GM15510 (cell line): Measurements from ENCODE around the gene ITPKB.

Experiments
- POLR2A ChIP-seq: IDR thresholded peaks from 3 replicates; pipeline ENCODE4 v1.6.1; 2011; ENCODE audit warnings: borderline replicate concordance; ENCODE audit not compliant: insufficient read length; ENCODE audit errors: extremely low read depth

ITPKB gene

DNA sequence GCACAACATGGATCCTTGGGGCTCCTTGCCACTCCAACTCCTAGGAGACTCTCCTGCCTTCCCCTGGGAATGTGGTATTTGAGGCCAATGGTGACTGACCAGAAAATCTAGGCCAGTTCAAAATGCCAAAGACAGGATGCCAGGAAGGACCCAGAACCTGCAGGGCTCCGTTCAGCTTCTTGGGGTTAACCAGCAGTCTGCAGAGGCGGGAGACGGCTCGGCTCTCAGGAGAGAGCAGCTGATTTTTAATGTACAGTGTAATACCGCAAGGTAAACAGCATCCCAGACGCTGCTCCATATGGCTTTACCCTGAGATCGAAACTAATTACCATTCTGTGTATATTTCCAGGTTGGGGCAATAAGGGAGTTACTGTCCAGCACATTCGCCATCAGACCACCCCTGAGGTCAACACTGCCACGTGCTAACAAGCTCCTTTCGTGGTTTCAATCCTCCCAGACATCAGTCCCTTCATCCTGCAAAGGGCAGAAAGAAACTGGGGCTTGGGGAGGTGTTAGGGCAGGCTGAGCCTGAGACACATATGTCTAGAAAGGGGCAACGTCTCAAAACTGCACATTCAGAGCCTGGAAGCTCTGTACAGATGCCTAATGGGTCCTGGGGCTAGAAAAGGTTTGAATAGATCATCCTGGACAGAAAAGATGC is 16.7 kb downstream of the ITPKB start:
- TF ChIP-seq POLR2A = no peak

DNA sequence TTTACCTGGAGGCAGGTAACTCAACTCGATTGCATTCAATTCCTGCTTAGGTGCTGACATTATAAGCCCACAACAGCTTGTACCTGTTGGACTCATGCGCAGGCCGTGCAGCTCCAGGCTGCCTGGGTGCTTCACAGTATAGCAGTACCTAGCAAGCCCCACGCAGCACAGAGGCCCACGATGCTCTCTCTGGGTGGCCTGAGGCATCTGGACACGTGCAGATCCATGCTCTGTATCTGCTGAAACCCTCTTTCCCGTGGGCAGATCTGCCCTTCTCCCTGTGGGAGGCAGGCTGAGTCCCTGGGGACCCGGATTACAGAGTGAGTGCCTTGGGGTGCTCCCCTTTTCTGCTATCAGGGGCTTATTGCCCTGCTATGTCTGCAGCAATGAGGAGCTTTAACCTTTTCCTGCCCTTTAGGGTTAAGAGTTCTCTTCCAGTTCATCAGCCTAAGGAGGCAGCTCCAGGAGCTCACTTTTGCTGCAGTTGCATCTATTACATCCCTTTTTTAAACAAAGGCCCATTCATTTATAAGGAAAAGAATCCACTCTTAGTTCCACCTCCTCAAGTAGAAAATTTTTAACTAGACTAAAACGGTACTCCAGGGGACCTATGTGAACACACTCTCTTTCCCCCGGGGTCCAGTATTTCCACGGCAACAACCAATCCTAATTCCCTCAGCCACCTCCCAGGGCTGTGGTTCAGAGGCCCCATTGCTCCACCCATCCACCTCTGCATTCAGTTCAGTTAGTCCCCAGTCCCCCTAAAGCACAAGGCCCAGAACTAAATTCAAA is 19.3 kb downstream of the ITPKB start:
- no peak for TF ChIP-seq POLR2A

DNA sequence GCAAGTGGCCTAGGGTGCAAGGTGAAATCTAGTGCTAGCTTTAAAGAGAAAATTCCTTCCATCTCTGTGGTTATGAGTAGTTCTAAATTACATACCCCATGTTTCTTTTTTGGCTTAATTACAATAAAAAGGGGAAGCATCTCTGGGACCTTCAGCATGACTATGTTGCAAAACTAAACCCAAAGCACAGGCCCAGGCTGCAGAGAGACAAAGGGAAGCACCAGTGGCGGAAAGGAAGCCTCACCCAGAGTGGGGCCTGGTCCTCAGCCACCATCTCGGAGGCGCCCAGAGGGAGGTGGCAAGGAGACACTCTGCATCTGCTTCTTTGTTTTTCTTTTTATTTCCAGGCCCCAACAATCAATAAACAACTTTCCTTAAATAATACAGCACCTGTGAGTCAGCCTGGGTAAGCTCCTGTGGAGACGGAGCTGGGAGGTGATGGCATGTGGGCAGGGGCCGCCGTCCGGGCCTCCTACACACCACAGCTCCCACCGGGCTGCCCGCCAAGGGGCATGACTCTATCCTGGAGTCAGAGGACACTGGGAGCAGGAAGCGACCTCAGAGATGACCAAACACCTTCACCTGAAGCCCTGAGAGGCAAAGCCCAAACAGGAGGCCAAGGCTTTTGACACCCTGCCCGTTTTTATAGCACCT is 21.7 kb downstream of the ITPKB start:
- no peak for TF ChIP-seq POLR2A

DNA sequence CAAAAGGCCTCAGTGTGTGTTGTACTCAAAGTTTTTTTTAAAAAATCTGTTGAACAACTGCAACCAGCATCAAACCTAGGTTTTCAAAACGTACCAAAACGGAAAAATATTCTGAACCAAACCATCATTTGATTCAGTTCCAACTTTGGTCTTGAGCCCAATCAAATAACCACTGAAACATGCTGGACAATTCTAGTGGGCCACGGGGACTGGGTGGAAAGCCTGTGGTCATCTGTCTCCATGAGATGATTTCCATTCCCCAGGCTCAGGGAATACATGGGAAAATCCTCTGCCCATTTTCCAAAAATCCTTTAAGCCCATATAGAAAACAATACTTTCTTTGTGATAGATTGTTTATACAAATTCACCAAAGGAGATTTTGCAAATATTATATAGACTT is 22.5 kb downstream of the ITPKB start:
- TF ChIP-seq POLR2A = no peak

DNA sequence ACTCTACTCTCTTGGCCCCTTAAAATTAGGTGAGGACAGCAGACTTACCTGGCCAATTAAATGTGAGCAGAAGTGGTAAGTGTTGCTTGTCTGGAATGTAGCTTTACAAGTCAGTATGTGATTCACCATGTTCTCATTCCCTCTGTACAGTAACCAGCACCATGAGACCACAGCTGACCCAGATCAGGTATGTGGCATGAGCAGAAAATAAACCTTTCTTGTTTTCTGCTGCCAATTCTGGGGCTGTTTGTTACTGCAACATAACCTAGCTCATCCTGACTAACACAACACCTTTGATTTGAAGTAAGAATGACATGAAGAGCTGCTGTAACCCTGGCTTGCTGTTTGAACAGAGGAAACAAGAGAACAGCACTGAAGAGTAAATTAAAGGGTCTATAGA is 24.9 kb downstream of the ITPKB start:
- no peak for TF ChIP-seq POLR2A

DNA sequence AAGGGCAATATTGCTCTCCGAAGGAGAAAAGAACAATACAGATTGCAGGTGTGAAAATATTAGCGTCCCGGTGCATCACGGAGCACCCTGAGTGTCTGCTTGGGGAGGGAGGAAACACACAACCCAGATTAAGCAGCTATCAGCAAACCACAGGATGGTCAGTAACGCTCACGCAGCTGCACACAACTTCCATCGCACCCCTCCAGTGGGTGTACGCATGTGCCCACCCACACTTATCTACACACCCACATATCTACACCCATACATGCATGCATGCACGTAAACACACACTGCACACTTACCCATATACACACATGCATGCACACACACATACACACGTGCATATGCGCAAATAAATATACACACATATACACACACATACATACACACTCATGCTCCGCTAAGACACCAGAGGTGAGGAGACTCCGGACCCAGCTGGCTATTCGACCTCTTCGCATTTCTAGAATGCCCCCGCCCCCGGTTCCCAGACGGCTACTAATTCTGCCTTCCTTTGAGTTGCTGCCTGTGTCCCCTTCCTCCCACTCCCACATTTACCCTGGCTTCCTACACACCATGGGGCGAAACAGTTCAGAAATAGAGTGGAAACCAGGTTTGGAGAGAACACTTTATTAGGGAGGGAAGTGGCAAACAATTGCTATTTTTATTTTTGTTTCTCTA is 26.2 kb downstream of the ITPKB start:
- TF ChIP-seq POLR2A = no peak

DNA sequence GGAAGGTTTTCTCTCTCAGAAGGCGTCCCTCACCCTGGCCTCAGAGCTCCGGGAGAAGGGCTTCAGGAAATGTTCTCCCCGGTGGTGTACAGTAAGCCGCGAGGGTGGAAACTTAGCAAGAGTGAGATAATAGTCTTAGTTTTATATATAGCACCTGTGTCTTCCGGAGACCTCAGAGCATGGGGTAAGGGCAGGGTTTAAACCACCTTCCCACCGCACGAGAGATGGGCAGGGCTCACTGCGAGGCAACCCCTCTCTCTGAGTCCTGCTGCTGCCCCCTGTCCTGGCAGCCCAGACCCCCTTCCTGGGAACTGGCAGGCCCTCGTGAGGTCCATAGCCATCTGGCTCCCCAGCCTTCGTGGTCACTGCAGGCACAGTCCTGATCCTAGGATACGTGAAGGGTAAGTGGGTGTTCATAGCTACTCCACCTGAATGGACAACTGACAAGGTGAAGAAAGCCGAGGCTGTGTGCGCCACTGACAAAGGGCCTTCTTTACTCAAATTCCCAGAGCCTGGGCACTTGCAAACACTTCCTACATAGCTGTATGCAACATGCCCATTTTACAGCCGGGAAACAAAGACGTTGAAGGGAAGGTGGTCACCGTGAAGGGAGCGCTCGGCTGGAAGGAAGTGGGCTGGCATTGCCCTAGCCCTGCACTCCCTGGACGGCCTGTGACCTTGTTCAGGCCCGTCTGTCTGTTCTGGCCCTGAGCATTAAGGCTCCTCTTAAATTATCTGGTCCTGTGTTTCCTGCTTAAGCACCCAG is 26.9 kb downstream of the ITPKB start:
- TF ChIP-seq POLR2A = no peak

DNA sequence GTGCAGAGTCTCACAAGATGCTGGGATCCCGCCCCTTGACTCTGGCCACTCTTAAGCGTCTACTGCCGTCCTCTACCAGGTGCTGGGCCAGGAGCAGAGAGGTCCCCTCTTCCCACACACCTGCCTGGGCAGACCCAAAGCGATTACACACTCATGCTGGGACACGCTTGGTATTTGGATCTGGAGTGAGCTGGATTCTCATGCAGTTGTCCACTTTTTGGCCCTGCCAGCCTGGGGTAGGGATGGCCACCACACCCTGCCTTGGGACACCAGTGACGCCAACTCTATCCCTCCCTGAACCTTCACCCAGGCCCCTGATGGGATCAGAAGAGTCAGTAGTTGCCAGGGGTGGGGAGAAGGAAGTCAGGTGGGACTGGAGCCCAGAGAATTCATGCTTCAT is 28.6 kb downstream of the ITPKB start:
- TF ChIP-seq POLR2A = no peak

DNA sequence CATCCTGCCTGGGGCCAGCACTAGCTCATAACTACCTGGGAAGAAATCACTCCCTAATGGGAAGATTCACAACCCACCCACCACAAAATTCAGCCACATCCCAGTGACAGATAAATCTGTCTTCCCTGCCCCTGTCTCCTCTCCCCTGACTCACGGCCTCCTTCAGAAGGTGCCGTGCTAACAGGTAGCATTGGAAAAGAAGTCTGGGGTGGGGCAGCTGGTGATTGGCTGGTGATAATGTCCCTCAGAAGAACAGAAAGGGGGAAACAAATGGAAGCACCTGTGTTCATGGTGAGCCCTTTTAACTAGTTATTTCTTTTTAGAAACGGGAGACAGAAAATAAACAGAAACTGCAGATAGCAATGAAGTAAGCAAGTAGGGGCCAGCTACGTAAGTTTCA is 29.1 kb downstream of the ITPKB start:
- no peak for TF ChIP-seq POLR2A

DNA sequence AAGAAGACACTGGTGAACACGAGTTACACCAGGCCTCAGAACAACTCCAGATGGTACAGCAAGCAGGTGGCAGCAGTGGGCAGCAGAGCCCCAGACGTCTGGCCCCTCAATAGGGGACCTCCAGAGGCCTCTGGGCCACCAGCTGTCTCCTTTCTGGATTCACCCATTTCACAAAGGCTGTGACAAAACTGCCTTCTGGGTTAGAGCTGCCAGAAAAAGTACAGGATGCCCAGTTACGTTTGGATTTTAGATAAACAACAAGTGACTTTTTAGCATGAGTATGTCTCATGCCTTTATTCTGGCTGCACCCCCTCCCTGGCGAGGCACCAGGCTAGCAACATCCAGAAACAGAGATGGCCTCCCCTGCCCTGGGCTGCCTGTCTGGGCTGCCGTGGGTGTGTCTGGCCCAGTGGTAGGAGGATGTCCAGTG is 30.1 kb downstream of the ITPKB start:
- TF ChIP-seq POLR2A = no peak

DNA sequence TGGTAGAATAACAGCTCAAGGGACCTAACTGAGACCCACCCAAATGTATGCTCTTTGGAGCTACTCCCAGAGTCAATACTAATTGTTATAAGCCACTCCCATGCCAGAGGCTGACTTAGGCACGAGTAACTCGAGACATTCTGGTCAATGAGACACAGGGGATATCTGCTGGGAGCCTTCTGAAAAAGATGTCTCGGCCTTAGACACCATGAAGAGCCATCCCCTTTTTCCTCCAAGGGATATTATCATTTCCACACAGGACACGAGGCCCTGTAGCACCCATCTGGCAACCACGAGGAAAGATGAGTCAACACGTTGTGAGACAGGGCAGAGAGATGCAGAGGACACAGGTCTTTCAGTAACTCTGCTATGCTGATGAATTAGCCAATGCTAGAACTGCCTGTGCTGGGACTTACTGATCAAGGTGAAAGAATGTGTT is 30.7 kb downstream of the ITPKB start:
- TF ChIP-seq POLR2A = no peak

DNA sequence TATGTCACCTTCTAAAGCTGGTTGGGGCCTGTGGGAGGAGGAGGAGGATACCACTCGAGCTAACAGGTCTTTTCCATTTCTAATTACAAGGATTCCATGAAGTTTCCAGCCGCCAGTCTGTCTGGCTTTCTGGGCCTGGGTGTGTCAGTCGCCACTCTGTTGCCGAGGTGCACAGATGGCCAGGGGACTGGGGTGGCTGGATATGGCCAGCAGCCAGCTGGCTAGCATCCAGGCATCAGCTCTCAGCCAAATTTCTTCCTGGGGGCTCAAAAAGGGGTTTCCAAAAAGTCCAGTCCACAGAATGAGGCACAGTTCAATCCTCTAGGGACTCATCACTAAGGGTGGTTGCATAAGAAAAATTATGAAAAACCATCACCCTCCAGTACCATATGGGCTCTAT is 32.4 kb downstream of the ITPKB start:
- no peak for TF ChIP-seq POLR2A

DNA sequence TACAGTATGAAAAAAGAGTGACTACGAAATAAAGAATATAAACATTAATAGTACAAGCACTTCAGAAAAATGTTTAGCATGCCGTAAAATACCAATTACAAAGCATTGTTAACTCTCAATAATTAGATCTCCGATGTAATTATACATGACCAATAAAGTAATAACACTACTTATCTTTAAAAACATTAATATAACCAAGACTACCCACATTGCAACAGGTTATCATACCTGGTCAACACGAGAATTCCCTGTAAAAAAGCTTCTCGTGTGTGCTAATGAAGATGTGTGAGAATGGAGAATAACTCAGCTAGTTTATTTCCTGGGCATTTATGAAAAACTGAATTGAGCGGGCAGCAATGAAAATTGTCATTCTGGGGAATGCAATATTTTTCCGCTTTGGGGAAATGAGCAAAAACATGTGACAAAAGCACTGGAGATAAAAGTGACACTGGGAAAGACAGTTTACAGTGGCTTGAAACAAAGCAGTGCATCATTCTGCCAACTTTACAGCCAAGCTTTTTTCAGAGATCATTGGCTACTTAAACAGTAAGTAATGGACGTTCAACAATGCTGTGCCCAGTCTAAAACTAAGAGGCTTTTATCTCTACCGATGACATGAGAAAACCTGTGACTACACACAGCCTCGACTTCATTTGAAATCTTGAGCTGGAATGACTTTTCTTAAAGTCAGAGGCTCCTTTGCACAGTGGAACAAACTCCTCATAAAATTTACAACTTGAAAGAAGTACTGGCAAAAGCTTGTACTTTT is 34.7 kb downstream of the ITPKB start:
- no peak for TF ChIP-seq POLR2A
